ENCODE measurements around the gene SNX15. TPM values are rescaled to one million over a fixed set of nuclear protein-coding genes. Genes with fewer than 3 reads are reported as not detected.
"Not testable (repeated sequence)": the region's sequence is repeated elsewhere in the genome, so short reads cannot be mapped to it uniquely, and the experiment has no call there.

SNX15 gene
- total RNA-seq, 1 donor = 17.4 TPM

- no peak for TF ChIP-seq CTCF (IDR thresholded peaks at IDR 0.05; ENCODE audit: insufficient read depth, low read length)
- no peak overlapping the region for H3K4me3 ChIP-seq (ENCODE audit: low read depth, low read length)
- DNase-seq (ENCODE audit: low read depth) = peak; percentile 52
These were observed 24.0 kb upstream of the SNX15 start for GRCh38 chr11:65003282-65003681.

GRCh38 chr11:65003968-65004367, 23.3 kb upstream of the SNX15 start:
- DNase-seq (ENCODE audit: low read depth); H3K4me3 ChIP-seq (ENCODE audit: low read depth, low read length): not testable (repeated sequence)

- DNase-seq (ENCODE audit: low read depth) = peak; percentile 20
- no peak overlapping the region for H3K4me3 ChIP-seq (ENCODE audit: low read depth, low read length)
- no peak for TF ChIP-seq CTCF (IDR thresholded peaks at IDR 0.05; ENCODE audit: insufficient read depth, low read length)
These were observed 19.2 kb upstream of the SNX15 start for GRCh38 chr11:65008016-65008415.

- TF ChIP-seq CTCF (IDR thresholded peaks at IDR 0.05; ENCODE audit: insufficient read depth, low read length) = no peak
- no peak overlapping the region for H3K4me3 ChIP-seq (ENCODE audit: low read depth, low read length)
- DNase-seq (ENCODE audit: low read depth) = no peak
These were observed 18.4 kb upstream of the SNX15 start for GRCh38 chr11:65008873-65009272.

- H3K4me3 ChIP-seq (ENCODE audit: low read depth, low read length) = peak overlapping the region; percentile 85
- peak; percentile 87 for TF ChIP-seq CTCF (IDR thresholded peaks at IDR 0.05; ENCODE audit: insufficient read depth, low read length)
- peak; percentile 86 for DNase-seq (ENCODE audit: low read depth)
These were observed 13.9 kb upstream of the SNX15 start for GRCh38 chr11:65013130-65013887.

GRCh38 chr11:65013888-65014725, 13.1 kb upstream of the SNX15 start, which contains the start of gene ARL2:
Gene ARL2, plus strand, starts transcription at chr11:65014160. Its CDS starts 48 bp downstream, at chr11:65014208.
- H3K4me3 ChIP-seq (ENCODE audit: low read depth, low read length) = peak within 1 kb of the TSS; percentile 85
- peak; percentile 61 for TF ChIP-seq CTCF (IDR thresholded peaks at IDR 0.05; ENCODE audit: insufficient read depth, low read length)
- peak; percentile 87 for DNase-seq (ENCODE audit: low read depth)

GRCh38 chr11:65014726-65015227, 12.5 kb upstream of the SNX15 start:
- peak overlapping the region; percentile 85 for H3K4me3 ChIP-seq (ENCODE audit: low read depth, low read length)
- DNase-seq (ENCODE audit: low read depth) = no peak
- TF ChIP-seq CTCF (IDR thresholded peaks at IDR 0.05; ENCODE audit: insufficient read depth, low read length) = no peak
